ENCODE data around the gene XPO5. TPM values are rescaled to one million over a fixed set of nuclear protein-coding genes. Genes with fewer than 3 reads are reported as not detected.

XPO5 gene
- total RNA-seq, result 13.0 and 19.6 TPM in 2 replicates

GRCh38 chr6:43575772-43576551, at the start of gene XPO5, which contains the start of gene POLH:
Gene XPO5, minus strand, starts transcription at chr6:43576038. Its CDS starts 174 bp downstream, at chr6:43575864.
Gene POLH, plus strand, starts transcription at chr6:43576185. Its CDS starts 6,135 bp downstream, at chr6:43582320.

GRCh38 chr6:43516697-43517504, 58.9 kb downstream of the XPO5 start, which contains the start of the genes POLR1C and YIPF3:
Gene POLR1C, plus strand, starts transcription at chr6:43517089. Its CDS starts 21 bp downstream, at chr6:43517110.
Gene YIPF3, minus strand, starts transcription at chr6:43516926. Its CDS starts 119 bp downstream, at chr6:43516807.

GRCh38 chr6:43509984-43510826, 65.6 kb downstream of the XPO5 start, which contains the start of gene LRRC73:
Gene LRRC73, minus strand, starts transcription at chr6:43510346. Its CDS starts 561 bp downstream, at chr6:43509785.

GRCh38 chr6:43477235-43478007, 98.4 kb downstream of the XPO5 start, which contains the start of gene TJAP1:
Gene TJAP1, plus strand, starts transcription at chr6:43477570. Its CDS starts 21,432 bp downstream, at chr6:43499002.

Other genes starting within 250 kb of the XPO5 start
- gene ZNF318, start 206.4 kb downstream of the XPO5 start, total RNA-seq, result 10.2 and 11.1 TPM in 2 replicates
- 7.9 and 10.6 TPM in 2 replicates for gene ABCC10, start 148.5 kb downstream of the XPO5 start, total RNA-seq
- not detected in 2 replicates for gene DLK2, start 120.5 kb downstream of the XPO5 start, total RNA-seq
- gene TJAP1, start 98.5 kb downstream of the XPO5 start, total RNA-seq, result 13.9 and 15.1 TPM in 2 replicates
- gene LRRC73, start 65.7 kb downstream of the XPO5 start, total RNA-seq, result 0.15 and 0.44 TPM in 2 replicates
- gene YIPF3, start 59.1 kb downstream of the XPO5 start, total RNA-seq, result 110 and 136 TPM in 2 replicates
- 19.5 and 20.7 TPM in 2 replicates for gene POLR1C, start 58.9 kb downstream of the XPO5 start, total RNA-seq
- gene POLH, start 147 bp upstream of the XPO5 start, total RNA-seq, result 16.8 and 17.8 TPM in 2 replicates
- 16.6 and 18.0 TPM in 2 replicates for gene GTPBP2, start 53.2 kb upstream of the XPO5 start, total RNA-seq
- gene MAD2L1BP, start 59.8 kb upstream of the XPO5 start, total RNA-seq, result 15.7 and 17.4 TPM in 2 replicates
- gene RSPH9, start 69.0 kb upstream of the XPO5 start, total RNA-seq, result 0.19 TPM in 1 of 2 replicates, not detected in the other
- 32.9 and 36.0 TPM in 2 replicates for gene MRPS18A, start 111.8 kb upstream of the XPO5 start, total RNA-seq
- gene VEGFA, start 194.2 kb upstream of the XPO5 start, total RNA-seq, result 56.9 and 68.8 TPM in 2 replicates

Data from cardiac ventricle fibroblast (primary cell).